Dermis blood vessel endothelial cell (primary cell): ENCODE results near the gene RELB. TPM values are rescaled to one million over a fixed set of nuclear protein-coding genes. Genes with fewer than 3 reads are reported as not detected.
A peak's percentile ranks its signal among the peaks of the same experiment; 100 is the strongest.

Experiments
- DNase-seq: peaks from one replicate; pipeline ENCODE4 v3.0.0; 2010
- total RNA-seq: library from RNA; depleted of rRNA; stranded (reverse); fragments of >200 nt; gene quantifications from 2 replicates; pipeline ENCODE4 v1.2.3, GENCODE V29; 2014

Gene RELB
- total RNA-seq, 1 donor from 2014 or later, result 18.4 TPM

DNA sequence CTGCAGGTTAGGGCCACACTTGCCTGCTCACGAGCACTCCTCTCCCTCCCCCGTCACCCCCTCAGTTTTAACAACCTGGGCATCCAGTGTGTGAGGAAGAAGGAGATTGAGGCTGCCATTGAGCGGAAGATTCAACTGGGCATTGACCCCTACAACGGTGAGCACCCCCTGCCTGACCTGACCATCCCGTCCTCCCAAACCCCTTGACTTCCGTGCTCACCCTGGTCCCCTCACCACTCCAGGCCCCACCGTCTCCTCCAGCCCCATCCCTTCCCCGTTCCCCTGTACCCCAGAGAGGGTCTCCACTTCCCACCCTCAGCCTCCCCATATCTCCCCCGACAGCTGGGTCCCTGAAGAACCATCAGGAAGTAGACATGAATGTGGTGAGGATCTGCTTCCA lies 24.0 kb downstream of the RELB start:
- DNase-seq, result no peak

- no peak for DNase-seq
Measured at GRCh38 chr19:45027371-45027770, 26.1 kb downstream of the RELB start.

- DNase-seq, result no peak
Measured at GRCh38 chr19:45030825-45031224, 29.6 kb downstream of the RELB start.

GRCh38 chr19:45032421-45032820 lies 31.2 kb downstream of the RELB start:
- DNase-seq, result no peak

- no peak for DNase-seq
Measured at GRCh38 chr19:45035755-45036154, 34.5 kb downstream of the RELB start.

DNA sequence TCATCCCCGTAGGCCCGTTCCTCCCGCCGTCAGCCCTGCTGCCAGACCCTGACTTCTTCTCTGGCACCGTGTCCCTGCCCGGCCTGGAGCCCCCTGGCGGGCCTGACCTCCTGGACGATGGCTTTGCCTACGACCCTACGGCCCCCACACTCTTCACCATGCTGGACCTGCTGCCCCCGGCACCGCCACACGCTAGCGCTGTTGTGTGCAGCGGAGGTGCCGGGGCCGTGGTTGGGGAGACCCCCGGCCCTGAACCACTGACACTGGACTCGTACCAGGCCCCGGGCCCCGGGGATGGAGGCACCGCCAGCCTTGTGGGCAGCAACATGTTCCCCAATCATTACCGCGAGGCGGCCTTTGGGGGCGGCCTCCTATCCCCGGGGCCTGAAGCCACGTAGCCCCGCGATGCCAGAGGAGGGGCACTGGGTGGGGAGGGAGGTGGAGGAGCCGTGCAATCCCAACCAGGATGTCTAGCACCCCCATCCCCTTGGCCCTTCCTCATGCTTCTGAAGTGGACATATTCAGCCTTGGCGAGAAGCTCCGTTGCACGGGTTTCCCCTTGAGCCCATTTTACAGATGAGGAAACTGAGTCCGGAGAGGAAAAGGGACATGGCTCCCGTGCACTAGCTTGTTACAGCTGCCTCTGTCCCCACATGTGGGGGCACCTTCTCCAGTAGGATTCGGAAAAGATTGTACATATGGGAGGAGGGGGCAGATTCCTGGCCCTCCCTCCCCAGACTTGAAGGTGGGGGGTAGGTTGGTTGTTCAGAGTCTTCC lies 36.3 kb downstream of the RELB start:
- DNase-seq, result no peak

- DNase-seq, result peak; percentile 93
Measured at GRCh38 chr19:45038931-45039893, 37.9 kb downstream of the RELB start, which contains the start of gene CLASRP. Gene CLASRP, plus strand, starts transcription at chr19:45039045. Its CDS starts 1,168 bp downstream, at chr19:45040213.

DNA sequence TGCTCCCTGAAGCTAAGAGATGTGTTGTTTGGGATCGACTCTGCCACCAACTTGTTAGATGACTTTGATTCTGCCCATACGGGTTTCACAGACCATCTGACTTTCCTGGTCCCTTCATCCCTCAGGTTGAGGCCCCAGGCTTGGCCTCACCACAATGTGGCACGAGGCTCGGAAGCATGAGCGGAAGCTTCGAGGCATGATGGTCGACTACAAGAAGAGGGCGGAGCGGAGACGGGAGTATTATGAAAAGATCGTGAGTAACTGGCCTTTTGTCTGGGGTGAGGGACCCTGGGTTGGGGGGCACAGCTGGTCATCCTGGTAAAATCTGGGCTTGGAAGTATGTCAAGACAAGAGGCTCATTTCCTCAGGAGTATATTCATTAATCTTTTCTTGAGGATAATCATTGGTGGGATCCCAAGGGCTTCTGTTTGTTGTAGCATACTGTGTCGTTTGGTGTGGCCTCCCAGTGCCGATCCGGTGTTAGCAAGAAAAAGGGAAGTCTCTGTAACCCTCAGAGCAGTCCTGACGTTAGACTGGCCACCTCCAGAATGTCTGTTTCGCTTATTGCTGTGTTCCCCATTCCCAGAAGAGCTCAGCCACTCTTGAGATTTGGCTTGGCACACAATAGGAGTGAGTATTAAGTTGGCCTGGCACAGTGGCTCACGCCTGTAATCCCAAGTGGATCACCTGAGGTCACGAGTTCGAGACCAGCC lies 39.0 kb downstream of the RELB start:
- DNase-seq, result no peak

- DNase-seq, result no peak
Measured at GRCh38 chr19:45041125-45041524, 39.9 kb downstream of the RELB start.

DNA sequence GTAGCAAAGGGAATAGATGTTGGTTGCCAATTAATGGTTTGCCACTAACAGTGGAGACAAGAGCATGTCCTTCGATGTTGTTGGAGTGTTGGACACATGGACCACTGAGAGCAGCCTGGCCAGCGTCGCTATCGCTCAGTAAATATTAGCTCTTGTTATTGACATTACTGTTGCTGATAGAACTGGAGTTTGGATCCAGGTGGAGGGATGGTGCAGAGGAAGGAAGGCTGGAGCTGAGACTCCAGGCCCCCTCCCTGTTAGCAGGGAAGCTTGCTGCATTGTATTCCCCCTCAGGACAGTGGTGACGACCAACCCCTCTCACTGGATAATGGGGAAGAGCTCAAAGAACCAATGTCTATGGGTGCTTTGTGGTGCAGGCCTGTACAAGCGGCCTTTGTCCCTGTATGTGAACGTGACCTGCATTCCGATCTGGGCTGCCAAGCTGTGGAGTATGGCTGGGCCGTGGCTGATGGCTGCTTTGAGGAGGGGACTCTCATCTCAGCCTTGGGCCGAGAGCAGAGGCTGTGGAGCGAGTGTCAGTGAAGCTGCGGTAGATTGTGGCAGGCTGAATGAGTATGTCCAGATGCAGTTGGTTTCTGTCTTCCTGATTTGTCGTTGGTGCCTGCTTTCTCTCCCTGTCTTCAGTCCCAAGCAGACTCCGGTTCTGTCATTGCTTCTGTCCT lies 44.5 kb downstream of the RELB start:
- DNase-seq, result no peak

DNA sequence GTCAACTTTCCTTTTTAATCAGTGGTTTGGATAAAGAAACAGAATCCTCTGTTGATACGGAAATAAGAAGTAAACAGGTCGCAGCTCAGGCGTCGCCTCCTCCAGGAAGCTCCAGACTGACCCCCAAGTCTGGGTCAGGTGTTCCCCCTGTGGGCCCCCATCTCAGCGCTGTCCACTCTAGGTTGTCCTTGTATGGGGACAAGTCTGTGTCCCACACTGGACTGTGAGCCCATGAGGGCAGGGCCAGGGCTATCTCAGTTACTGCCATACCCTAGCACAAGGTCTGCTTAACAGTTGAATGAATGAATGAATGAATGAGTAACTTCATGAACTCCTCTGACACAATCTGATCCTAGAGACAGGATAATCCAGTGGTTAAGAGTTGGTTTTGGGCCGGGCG lies 45.1 kb downstream of the RELB start:
- DNase-seq, result no peak

DNA sequence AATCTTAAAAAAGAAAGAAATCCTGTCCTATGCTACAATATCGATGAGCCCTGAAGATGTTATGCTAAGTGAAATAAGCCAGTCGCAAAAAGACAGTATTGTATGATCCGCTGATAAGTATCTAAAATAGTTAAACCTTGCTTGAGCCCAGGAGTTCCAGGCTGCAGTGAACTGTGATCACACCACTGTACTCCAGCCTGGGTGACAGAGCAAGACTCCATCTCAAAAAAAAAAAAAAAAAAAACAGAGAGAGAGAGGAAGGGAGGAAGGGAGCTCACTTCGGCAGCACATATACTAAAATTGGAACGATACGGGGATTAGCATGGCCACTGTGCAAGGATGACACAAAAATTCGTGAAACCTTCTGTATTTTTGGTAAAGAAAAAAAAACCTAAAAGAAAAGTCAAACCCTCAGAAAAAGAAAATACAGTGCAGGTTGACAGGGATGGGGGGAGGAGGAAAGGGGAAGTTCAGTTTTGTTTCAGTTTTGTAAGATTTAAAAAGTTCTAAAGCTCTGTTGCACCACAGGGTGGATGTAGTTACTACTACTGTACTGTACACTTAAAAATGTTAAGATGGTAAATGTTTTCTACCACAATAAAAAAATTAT lies 46.0 kb downstream of the RELB start:
- DNase-seq, result no peak

GRCh38 chr19:45049073-45049736 lies 47.9 kb downstream of the RELB start:
- no peak for DNase-seq

GRCh38 chr19:45050036-45050435 lies 48.8 kb downstream of the RELB start:
- no peak for DNase-seq

DNA sequence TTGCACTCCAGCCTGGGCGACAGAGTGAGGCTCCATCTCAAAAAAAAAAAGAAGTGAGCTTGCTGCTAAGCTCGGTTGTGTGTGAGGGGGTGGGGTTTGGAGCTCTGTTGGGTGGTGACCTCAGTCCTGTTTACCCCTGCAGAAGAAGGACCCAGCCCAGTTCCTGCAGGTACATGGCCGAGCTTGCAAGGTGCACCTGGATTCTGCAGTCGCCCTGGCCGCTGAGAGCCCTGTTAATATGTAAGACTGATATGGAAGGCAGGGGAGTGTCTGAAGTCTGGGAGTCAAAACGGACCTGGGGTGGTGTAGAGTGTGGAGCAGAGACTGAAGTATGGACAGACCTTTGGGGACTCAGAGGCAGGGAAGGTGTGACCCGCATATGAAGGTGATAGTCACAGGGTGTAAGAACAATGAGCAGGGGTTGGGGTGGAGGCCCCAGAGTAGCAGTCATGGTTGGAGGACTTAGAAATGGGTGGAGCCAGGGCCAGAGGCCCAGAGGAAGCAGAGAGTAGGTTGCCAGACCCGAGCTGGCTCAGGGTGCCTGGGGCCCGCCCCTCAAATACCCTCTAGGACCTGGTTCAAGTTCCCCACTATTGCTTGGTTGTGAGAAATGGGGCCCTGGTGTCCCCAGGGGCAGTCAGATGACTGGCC lies 50.8 kb downstream of the RELB start:
- no peak for DNase-seq

DNA sequence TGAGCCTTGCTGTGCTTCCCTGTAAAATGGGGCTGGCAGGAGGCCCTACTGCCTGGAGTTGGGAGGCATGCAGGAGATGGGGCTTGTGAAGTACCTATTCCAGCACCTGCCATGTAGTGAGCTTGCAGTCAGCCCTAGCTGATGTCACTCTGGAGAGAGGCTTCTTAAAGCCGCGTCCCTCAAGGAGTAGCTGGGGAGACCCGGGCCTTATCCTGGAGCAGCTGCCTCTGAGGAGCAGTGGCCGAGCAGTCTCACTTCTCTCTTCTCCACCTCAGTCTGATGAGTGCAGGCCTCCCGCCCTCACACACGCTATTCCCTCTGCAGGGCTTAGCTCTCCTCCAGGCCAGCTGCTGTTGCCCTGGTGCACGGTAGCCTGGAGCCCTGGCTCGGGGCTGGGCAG lies 55.6 kb downstream of the RELB start:
- DNase-seq, result no peak

DNA sequence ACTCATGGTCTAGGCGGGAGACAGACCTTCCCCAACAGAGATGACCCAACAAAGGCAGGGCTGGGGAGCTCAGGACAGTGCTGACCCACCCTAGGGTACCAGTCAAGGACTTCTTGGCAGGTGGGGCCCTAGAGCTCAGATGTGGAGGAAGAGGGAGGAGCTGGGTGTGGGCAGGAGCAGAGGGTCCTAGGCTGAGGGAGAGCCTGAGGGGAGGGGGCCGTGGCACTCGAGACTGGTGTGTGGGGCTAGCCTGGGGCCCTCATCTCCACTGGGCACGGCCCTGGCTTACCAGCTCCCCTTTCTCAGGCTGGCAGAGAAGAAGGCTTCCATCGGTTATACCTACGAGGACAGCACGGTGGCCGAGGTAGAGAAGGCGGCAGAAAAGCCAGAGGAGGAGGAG lies 56.2 kb downstream of the RELB start:
- no peak for DNase-seq

GRCh38 chr19:45058622-45059159 lies 57.4 kb downstream of the RELB start:
- no peak for DNase-seq

DNA sequence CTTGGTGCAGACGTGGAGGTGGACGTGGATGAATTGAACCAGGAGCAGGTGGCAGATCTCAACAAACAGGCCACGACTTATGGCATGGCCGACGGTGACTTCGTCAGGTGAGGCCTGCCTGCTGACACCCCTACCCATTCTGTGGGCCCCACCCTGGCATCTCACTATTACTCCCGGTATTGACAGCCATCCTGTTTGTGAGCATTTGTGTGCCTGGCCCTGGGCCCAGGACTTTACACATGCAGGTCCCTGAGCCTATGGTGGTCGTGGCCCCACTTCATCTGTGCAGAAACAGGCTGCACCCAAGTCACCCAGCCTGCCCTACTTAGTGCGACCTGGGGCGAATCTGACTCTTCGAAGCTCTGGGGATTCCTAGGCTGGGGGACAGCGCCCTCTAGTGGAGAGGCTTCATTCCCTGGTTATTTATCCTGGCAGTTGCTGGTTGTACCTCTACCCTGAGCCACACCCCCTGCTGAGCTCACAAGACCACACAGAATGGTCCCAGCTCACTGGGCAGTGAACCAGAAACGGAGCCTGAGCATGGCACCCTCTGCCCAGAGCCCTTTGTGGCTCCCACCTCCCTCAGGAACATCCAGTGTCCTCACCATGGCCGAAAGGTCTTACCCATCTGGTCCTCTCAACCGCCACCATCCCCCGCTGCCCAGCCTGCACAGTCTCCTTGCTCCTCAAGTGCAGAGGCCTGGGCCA lies 58.1 kb downstream of the RELB start:
- DNase-seq, result peak; percentile 90

DNA sequence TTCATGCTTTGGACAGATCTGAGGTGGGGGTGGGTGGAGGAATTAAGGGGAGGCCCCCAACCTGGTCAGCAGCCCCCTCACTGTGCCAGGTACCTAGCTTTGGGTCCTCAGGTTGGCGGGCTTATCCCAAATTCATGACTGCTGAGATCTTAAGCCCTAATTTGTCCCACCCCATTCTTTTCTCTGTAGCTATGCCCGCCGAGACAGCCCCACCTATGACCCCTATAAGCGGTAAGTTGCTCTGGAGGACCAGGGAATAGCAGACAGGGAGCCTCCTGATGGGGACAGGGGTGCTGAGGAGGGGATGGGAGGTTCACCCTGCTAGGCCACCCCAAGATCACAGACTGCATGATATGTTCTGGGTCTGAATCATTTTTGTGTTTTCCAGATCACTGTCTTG lies 60.7 kb downstream of the RELB start:
- no peak for DNase-seq
